Right renal pelvis (tissue), 4 donors: Measurements from ENCODE around the gene EVL. TPM values are rescaled to one million over a fixed set of nuclear protein-coding genes. Genes with fewer than 3 reads are reported as not detected.
"Not testable (repeated sequence)": the region's sequence is repeated elsewhere in the genome, so short reads cannot be mapped to it uniquely, and the experiment has no call there.

Experiments
- DNase-seq, 4 donors: peaks; one replicate each; pipeline ENCODE4 v3.0.0-alpha.2; 2013; ENCODE audit warnings: low read depth in 4 of 4, low spot score in 3 of 4, missing footprints in 1 of 4
- polyA plus RNA-seq, 4 donors: library from polyadenylated mRNA; unstranded; fragments of 120-200 nt; gene quantifications; one replicate each; pipeline ENCODE4 v1.2.1, GENCODE V29; 2013; ENCODE audit not compliant: insufficient read length in 4 of 4

EVL gene
- polyA plus RNA-seq, 4 donors, result 118 to 145 (median 128) TPM

GRCh38 chr14:100063314-100063941, 1.8 kb upstream of the EVL start:
- DNase-seq, result no peak

GRCh38 chr14:100064335-100065092, 708 bp upstream of the EVL start:
- DNase-seq, result not testable (repeated sequence)

GRCh38 chr14:100065942-100066574, 836 bp downstream of the EVL start:
- DNase-seq, result no peak

GRCh38 chr14:100066962-100067361, 1.7 kb downstream of the EVL start:
- DNase-seq, result no peak

GRCh38 chr14:100067481-100067880, 2.3 kb downstream of the EVL start:
- no peak for DNase-seq

- no peak for DNase-seq
These were observed 3.0 kb downstream of the EVL start for GRCh38 chr14:100067971-100068959.

- DNase-seq, result no peak
These were observed 4.1 kb downstream of the EVL start for GRCh38 chr14:100069161-100069800.

GRCh38 chr14:100070310-100070709, 5.1 kb downstream of the EVL start:
- DNase-seq, result no peak

- no peak for DNase-seq
These were observed 6.3 kb downstream of the EVL start for GRCh38 chr14:100071545-100071944.

GRCh38 chr14:100072783-100073346, 7.6 kb downstream of the EVL start:
- DNase-seq, result no peak

GRCh38 chr14:100073576-100074430, 8.6 kb downstream of the EVL start:
- no peak for DNase-seq

GRCh38 chr14:100074431-100075100, 9.3 kb downstream of the EVL start:
- no peak for DNase-seq

- DNase-seq, result no peak
These were observed 10.5 kb downstream of the EVL start for GRCh38 chr14:100075681-100076080.

- DNase-seq, result no peak
These were observed 10.9 kb downstream of the EVL start for GRCh38 chr14:100076133-100076532.

- DNase-seq, result no peak
These were observed 11.4 kb downstream of the EVL start for GRCh38 chr14:100076606-100077005.

- DNase-seq, result no peak
These were observed 12.2 kb downstream of the EVL start for GRCh38 chr14:100077441-100077840.

- no peak for DNase-seq
These were observed 13.1 kb downstream of the EVL start for GRCh38 chr14:100078216-100078803.
